Nephron (organoid): ENCODE measurements around the gene OTOA.
"Not testable (repeated sequence)": the region's sequence is repeated elsewhere in the genome, so short reads cannot be mapped to it uniquely, and the experiment has no call there.

Experiments
- H3K27ac Mint-ChIP-seq, 3 experiments: 2 replicates each; pipeline ENCODE4 v1.8.0; 2020; ENCODE audit warnings: mixed read lengths in 3 of 3, mild to moderate bottlenecking in 2 of 3, moderate library complexity in 1 of 3
- H3K27me3 Mint-ChIP-seq: 2 replicates; pipeline ENCODE4 v1.8.0; 2021; ENCODE audit warnings: low read depth, mild to moderate bottlenecking, moderate library complexity, mixed read lengths
- H3K36me3 Mint-ChIP-seq: 2 replicates; pipeline ENCODE4 v1.8.0; 2020; ENCODE audit warnings: low read depth, mixed read lengths
- H3K4me1 Mint-ChIP-seq: 2 replicates; pipeline ENCODE4 v1.8.0; 2020; ENCODE audit warnings: mixed read lengths
- H3K4me3 Mint-ChIP-seq, 3 experiments: 2 replicates each; pipeline ENCODE4 v1.8.0; 2020; ENCODE audit warnings: mild to moderate bottlenecking in 3 of 3, mixed read lengths in 3 of 3, moderate library complexity in 2 of 3
- H3K9me3 Mint-ChIP-seq: 2 replicates; pipeline ENCODE4 v1.8.0; 2020; ENCODE audit warnings: mixed read lengths
- TF ChIP-seq, protein P1 (sequence below), 3 experiments: fragments of 200-600 bp; sonication (generic); IDR thresholded peaks; one replicate each; pipeline ENCODE4 v1.5.0; 2021; ENCODE audit warnings: antibody characterized with exemption in 3 of 3; ENCODE audit not compliant: unreplicated experiment in 3 of 3

OTOA gene

DNA sequence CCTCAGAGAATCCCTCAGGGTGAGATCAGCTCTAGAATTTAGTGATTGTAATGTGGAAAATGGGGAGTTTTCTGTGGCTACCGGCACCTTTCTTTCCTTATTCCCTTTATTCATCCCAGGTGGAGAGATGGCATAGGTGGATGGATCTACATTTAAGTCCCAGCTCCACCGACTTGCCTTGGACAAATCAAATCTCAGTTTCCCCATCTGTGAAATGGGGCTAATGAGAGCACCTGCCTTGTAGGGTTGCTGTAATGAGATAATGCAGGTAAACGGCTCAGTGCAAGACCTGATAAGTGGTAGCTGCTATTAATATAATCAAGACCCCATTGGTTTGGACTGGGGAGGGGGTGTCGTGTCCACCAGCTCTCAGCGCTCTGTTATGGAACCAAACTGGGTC lies 40.5 kb downstream of the OTOA start:
- H3K4me3 Mint-ChIP-seq, result no peak overlapping the region
- no peaks in the 10 kb centered on the region for H3K36me3 Mint-ChIP-seq
- no peaks in the 10 kb centered on the region for H3K9me3 Mint-ChIP-seq
- H3K4me1 Mint-ChIP-seq, result no peaks in the 10 kb centered on the region
- no peaks in the 10 kb centered on the region for H3K27me3 Mint-ChIP-seq
- H3K27ac Mint-ChIP-seq, result no peak overlapping the region
- TF ChIP-seq, protein P1, sequence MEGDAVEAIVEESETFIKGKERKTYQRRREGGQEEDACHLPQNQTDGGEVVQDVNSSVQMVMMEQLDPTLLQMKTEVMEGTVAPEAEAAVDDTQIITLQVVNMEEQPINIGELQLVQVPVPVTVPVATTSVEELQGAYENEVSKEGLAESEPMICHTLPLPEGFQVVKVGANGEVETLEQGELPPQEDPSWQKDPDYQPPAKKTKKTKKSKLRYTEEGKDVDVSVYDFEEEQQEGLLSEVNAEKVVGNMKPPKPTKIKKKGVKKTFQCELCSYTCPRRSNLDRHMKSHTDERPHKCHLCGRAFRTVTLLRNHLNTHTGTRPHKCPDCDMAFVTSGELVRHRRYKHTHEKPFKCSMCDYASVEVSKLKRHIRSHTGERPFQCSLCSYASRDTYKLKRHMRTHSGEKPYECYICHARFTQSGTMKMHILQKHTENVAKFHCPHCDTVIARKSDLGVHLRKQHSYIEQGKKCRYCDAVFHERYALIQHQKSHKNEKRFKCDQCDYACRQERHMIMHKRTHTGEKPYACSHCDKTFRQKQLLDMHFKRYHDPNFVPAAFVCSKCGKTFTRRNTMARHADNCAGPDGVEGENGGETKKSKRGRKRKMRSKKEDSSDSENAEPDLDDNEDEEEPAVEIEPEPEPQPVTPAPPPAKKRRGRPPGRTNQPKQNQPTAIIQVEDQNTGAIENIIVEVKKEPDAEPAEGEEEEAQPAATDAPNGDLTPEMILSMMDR (IDR thresholded peaks at IDR 0.05; ENCODE audit: unreplicated experiment in 3 of 3), result no peak

DNA sequence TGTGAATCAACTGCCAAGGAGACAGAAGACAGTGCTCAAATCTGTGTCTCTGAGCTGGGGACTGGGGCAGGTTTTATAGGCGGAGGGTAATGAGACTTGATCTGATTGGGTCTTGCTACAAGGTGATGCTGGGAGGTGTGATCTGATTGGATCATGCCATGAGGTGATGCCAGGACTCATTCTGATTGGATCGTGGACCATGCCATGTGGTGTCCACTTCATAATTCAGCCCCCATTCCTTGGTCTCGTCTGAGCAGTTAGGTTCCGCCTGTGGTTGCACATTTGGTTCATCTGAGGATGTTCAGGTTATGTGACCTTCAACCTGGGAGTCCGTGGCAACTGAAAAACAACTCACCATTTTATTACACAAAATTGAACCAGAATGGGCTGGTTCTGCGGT lies 41.0 kb downstream of the OTOA start:
- Mint-ChIP-seq H3K4me1 (no peaks in the 10 kb centered on the region), H3K27ac (no peak overlapping the region), H3K27me3 (no peaks in the 10 kb centered on the region), H3K36me3 (no peaks in the 10 kb centered on the region), H3K4me3 (no peak overlapping the region), H3K9me3 (no peaks in the 10 kb centered on the region)
- TF ChIP-seq, protein P1 (IDR thresholded peaks at IDR 0.05; ENCODE audit: unreplicated experiment in 3 of 3), result no peak

DNA sequence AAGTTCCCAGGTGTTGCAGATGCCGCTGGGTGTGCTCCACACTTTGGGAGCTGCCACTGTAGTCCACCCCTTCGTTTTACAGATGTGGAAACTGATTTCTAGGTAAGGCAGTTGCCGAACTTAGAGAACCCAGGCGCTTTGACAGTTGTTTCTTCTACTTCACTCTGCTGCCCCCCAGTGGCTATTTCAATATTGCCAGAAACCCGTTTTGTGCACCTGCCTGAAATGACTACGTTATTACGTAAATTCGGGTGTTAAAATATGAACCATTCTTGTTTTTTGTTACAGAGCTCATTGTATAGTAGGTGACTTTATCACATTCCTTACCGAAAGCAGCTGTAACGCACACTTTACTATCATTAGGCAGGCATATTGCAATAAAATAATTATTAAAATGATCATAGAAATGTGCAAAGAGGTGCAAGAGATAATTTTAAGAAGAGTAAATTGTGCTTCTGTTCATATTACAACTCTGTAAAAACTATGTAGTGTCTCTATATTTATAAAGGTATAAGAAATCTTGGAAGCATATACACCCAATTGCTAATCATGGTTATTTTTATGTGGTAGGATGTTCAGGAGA lies 44.9 kb downstream of the OTOA start:
- H3K9me3 Mint-ChIP-seq, result no peaks in the 10 kb centered on the region
- peaks cover 2% of the 10 kb centered on the region for H3K27me3 Mint-ChIP-seq
- H3K27ac Mint-ChIP-seq, result no peak overlapping the region
- TF ChIP-seq, protein P1 (IDR thresholded peaks at IDR 0.05; ENCODE audit: unreplicated experiment in 3 of 3), result peak; percentile 72 to 81 (median 76)
- H3K4me1 Mint-ChIP-seq, result no peaks in the 10 kb centered on the region
- no peak overlapping the region for H3K4me3 Mint-ChIP-seq
- no peaks in the 10 kb centered on the region for H3K36me3 Mint-ChIP-seq

DNA sequence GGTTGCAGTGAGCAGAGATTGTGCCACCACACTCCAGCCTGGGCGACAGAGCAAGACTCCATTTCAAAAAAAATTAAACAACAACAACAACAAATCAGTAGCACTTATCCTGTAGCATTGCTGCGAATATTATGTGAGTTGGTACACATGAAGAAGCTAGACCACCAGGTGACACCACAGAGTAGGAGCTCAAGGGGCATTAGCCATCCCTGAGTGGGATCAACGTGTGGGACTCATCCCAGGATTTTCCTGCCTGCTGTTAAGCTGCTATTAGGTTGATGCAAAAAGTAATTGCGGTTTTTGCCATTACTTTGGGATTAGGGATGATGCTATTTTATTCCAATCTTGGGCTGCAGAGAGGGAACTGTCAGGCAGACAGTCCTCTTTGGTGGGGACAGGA lies 47.2 kb downstream of the OTOA start:
- H3K4me1 Mint-ChIP-seq, result no peaks in the 10 kb centered on the region
- TF ChIP-seq, protein P1 (IDR thresholded peaks at IDR 0.05; ENCODE audit: unreplicated experiment in 3 of 3), result no peak
- H3K9me3 Mint-ChIP-seq, result no peaks in the 10 kb centered on the region
- no peaks in the 10 kb centered on the region for H3K36me3 Mint-ChIP-seq
- peaks cover 6% of the 10 kb centered on the region for H3K27me3 Mint-ChIP-seq
- H3K27ac Mint-ChIP-seq, result no peak overlapping the region
- H3K4me3 Mint-ChIP-seq, result no peak overlapping the region

DNA sequence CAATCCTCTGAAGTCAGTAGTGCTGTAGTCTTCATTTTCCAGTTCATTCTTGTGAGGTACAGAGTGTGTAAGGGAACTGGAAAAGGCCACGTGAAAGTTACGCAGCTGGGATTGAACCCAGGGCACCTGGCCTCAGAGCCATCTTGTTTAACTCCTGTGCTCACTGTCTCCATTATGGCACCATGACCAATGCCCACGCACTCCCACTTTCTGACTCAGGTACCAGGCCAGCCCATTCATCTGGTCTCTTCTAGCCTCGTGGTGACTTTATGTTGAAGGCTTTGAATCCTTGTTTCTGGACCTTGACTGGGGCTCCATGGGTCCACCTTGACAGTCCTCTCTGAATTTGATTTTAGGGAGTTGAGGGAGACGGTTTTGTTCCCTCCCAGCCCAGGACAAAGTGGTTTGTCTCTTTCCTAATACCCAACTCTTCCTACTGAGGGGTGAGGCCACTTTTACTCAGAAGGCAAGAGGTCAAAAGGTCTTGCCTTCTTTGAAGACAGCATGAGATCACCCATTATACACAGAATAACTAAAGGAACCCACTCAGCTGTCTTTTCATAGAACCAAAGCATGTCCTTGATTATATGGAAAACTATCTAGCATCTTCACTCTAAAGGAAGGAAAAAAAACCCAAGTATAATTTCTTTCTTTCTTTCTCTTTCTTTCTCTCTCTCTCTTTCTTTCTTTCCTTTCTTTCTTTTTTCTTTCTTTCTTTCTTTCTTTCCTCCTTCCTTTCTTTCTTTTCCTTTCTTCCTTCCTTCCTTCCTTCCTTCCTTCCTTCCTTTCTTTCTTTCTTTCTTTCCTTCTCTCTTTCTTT lies 50.0 kb downstream of the OTOA start:
- Mint-ChIP-seq H3K4me1 (no peaks in the 10 kb centered on the region), H3K27ac (no peak overlapping the region), H3K4me3 (no peak overlapping the region), H3K36me3 (no peaks in the 10 kb centered on the region), H3K9me3 (no peaks in the 10 kb centered on the region), H3K27me3 (peaks cover 10% of the 10 kb centered on the region)
- TF ChIP-seq, protein P1 (IDR thresholded peaks at IDR 0.05; ENCODE audit: unreplicated experiment in 3 of 3), result no peak

DNA sequence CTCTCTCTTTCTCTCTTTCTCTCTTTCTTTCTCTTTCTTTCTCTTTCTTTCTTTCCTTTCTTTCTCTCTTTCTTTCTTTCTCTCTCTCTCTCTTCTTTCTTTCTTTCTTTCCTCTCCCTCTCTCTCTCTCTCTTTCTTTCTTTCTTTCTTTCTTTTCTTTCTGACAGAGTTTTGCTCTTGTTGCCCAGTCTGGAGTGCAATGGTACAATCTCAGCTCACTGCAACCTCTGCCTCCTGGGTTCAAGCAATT lies 50.5 kb downstream of the OTOA start:
- not testable (repeated sequence) for H3K4me1 Mint-ChIP-seq, H3K9me3 Mint-ChIP-seq, H3K27me3 Mint-ChIP-seq, H3K27ac Mint-ChIP-seq, H3K4me3 Mint-ChIP-seq, H3K36me3 Mint-ChIP-seq
